GM12874 (cell line): ENCODE data around the gene SMAD2.
A peak's percentile ranks its signal among the peaks of the same experiment; 100 is the strongest.

Experiments used
- CTCF ChIP-seq: IDR thresholded peaks from 2 replicates; pipeline ENCODE4 v1.5.1; 2011; ENCODE audit warnings: low read depth, mild to moderate bottlenecking, control low read depth, low read length, moderate library complexity; ENCODE audit not compliant: insufficient read depth

SMAD2 gene

GRCh38 chr18:47772374-47773248 is 157.8 kb downstream of the SMAD2 start:
- peak; percentile 95 for TF ChIP-seq CTCF

GRCh38 chr18:47771922-47772321 is 158.5 kb downstream of the SMAD2 start:
- TF ChIP-seq CTCF, result no peak

- TF ChIP-seq CTCF, result no peak
Measured at GRCh38 chr18:47767699-47768098, 162.8 kb downstream of the SMAD2 start.
